Measurements from ENCODE around the gene CGRRF1. TPM values are rescaled to one million over a fixed set of nuclear protein-coding genes. Genes with fewer than 3 reads are reported as not detected.

CGRRF1 gene
- total and polyA plus RNA-seq, 9 of the 15 experiments (the other 6 are each of a cell fraction or from before 2014, with no cell fraction given) = 2.8 to 15.8 (median 4.6) TPM

GRCh38 chr14:54486685-54487084 is 23.0 kb upstream of the CGRRF1 start (continued):
- TF ChIP-seq MBD1 (CRISPR knock-in tag; IDR thresholded peaks at IDR 0.05) (no peak), CHD2 (IDR thresholded peaks at IDR 0.05; ENCODE audit: low read depth, low read length) (no peak), RNF219 (CRISPR knock-in tag; IDR thresholded peaks at IDR 0.05) (no peak), CC2D1A (IDR thresholded peaks at IDR 0.05) (no peak), ZNF384 (IDR thresholded peaks at IDR 0.05; ENCODE audit: low read depth, low read length) (0 out of 2 replicates have a peak, but pooled peaks have one; percentile 21), WHSC1 (IDR thresholded peaks at IDR 0.05; ENCODE audit: low read length) (no peak), NFXL1 (CRISPR knock-in tag; IDR thresholded peaks at IDR 0.05) (no peak), FOXA1 (IDR thresholded peaks at IDR 0.05; ENCODE audit: borderline replicate concordance) (no peak), HDAC2 (IDR thresholded peaks at IDR 0.05) (0 out of 2 replicates have a peak, but pooled peaks have one; percentile 39), PREB (CRISPR knock-in tag; IDR thresholded peaks at IDR 0.05) (no peak), KLF16 (IDR thresholded peaks at IDR 0.05) (no peak), ZNF174 (CRISPR knock-in tag; IDR thresholded peaks at IDR 0.05) (no peak), TRIM28 (IDR thresholded peaks at IDR 0.05) (no peak), TAF9B (IDR thresholded peaks at IDR 0.05; ENCODE audit: partially characterized antibody) (no peak), XRCC3 (IDR thresholded peaks at IDR 0.05) (no peak), ZKSCAN1 (IDR thresholded peaks at IDR 0.05; ENCODE audit: low read depth, low read length) (no peak), NFATC3 (IDR thresholded peaks at IDR 0.05) (no peak), JUNB (CRISPR knock-in tag; conservative IDR thresholded peaks at IDR 0.05) (no peak), HOMEZ (CRISPR knock-in tag; IDR thresholded peaks at IDR 0.05) (no peak), MNT (conservative IDR thresholded peaks at IDR 0.05) (no peak), ARID1B (IDR thresholded peaks at IDR 0.05) (peak; percentile 41; the same call in 1 of the 2 replicates), NONO (IDR thresholded peaks at IDR 0.05; ENCODE audit: low read depth in 2 of 2, low read length in 1 of 2) (no peak), MEIS2 (IDR thresholded peaks at IDR 0.05; ENCODE audit: partially characterized antibody) (peak; percentile 95), SPI1 (IDR thresholded peaks at IDR 0.05; ENCODE audit: borderline replicate concordance, low read depth, low read length) (no peak), DNMT1 (IDR thresholded peaks at IDR 0.05) (no peak)

Measured in K562 (cell line).